Stimulated activated CD4-positive, alpha-beta T cell treated with anti-CD3 and anti-CD28 coated beads, Interleukin-2, amount 100 ng/mL, for 24 hours (primary cell): ENCODE results near the gene KY.
A peak's percentile ranks its signal among the peaks of the same experiment; 100 is the strongest.

ENCODE experiments used
- DNase-seq, 2 donors: peaks; one replicate each; pipeline ENCODE4 v3.0.0-alpha.2; 2020

KY gene

DNA sequence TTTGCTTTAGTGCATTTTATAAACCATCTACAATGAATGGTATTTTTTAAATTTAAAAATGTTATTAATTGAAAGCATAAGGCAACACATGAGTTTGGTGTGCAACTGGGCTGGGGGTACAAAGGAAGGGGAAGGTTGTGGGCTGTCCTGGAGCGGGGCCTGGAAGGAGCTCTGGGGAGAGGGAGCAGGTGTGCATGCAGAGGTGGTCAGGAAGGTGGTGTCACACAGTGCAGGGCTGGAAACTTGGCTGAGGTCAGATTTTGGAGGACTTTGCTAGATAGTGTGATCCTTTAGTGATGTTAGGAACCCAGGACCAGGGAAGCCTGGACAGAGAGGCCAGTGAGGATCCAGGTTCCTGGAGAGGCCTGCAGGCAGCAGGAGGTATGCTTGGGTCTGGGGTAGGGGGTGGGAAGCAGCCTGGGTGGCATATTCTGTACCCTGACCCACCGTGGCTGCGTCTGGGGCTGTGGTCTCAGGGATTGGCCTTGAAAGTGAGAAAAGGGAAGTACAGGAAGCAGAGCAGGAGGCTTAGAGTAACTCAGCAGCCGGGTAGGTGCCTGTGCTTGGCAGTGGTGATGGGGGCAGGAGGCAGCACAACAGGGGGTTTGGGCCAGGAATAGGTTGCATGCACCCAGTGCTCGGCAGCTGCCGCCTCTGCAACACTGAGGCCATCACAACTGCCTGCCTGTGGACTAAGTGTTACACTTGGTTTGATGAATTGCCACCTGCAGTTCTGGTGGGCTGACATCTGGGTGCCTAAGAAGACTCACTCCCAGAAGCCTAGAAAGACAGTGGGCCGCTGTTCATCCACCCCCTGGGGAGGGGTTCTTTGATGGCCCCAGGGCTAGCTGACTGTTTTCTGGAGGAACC, 33.0 kb downstream of the KY start:
- DNase-seq: no peak

DNA sequence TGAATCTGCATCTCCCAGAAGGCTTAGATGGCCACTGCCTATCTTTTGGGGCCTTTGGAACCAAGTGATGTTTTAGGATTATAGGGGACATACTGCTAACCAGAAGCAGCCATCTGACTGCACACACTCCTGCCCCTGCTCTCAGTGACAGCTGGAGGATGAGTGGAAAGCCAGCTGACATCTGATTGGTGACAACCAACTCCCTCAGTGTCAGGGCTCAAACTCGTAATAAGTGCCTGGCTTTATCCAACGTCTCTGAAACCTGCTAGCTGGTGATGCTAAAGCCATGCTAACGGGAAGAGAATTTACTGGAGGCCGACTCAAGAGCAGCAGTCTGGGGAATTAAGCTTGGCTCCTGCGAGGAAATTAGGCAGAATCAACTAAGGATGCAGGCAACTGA, 35.1 kb downstream of the KY start:
- DNase-seq: no peak

DNA sequence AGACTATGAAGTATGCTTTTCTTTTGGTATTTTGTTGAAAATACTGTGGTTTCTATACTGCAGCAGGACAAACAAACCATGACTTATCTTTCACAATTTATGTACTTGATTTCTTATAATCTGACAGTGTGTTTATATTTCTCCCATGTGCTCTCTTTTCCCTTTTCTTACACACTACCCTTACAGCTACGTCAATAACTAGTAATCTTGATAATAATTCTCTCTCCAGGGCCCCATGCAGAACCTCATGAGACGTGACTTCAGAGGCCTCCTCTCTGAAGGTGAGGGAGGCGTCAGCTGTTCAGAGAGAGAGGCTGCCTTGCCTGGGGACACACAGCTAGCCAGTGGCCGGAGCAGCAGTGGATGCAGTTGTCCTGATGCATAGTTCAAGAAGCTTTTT, 35.9 kb downstream of the KY start:
- DNase-seq: no peak

DNA sequence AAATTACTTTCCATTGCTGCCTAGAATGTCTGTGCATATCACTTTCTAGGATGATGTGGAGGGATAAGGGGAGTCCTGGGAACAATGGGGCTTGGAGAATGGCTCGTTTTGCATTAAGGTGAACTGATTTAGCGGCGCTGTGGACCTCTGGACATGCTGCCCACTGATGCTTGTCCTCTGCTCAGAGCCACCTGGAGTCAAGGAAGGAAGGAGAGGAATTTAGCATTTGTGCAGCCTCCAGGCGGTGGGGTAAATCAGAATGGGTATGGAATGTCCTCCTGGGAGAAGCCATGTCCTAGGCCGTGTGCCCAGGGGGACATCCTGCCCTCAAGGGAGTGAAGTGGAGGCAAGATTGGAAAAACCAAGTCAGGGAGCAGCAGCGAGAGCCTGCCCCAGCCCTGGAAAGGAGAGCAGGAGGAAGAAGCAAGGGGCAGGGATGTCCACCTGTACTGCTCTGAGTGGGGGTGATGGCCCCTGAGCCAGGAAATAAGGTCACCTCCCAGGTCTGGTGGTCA, 37.8 kb downstream of the KY start:
- DNase-seq: no peak

DNA sequence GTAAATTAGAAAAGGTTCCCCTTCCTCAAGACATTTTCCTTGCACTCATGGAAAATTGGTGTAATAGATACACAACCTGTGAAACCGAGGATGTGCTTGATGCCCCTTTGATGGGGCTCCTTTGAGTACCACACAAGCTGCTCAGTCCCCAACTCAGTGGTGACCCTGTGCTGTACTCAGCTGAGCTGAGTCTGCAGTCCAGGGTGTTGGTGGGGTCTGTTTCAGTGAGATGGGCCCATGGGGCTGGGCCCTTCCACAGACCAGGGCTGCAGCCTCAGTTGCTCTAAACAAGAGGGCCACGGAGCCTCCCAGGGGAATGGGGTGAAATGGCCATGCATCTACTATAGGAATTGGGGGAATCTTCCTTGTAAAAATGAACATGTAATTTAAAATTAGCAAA, 39.3 kb downstream of the KY start:
- no peak for DNase-seq

DNA sequence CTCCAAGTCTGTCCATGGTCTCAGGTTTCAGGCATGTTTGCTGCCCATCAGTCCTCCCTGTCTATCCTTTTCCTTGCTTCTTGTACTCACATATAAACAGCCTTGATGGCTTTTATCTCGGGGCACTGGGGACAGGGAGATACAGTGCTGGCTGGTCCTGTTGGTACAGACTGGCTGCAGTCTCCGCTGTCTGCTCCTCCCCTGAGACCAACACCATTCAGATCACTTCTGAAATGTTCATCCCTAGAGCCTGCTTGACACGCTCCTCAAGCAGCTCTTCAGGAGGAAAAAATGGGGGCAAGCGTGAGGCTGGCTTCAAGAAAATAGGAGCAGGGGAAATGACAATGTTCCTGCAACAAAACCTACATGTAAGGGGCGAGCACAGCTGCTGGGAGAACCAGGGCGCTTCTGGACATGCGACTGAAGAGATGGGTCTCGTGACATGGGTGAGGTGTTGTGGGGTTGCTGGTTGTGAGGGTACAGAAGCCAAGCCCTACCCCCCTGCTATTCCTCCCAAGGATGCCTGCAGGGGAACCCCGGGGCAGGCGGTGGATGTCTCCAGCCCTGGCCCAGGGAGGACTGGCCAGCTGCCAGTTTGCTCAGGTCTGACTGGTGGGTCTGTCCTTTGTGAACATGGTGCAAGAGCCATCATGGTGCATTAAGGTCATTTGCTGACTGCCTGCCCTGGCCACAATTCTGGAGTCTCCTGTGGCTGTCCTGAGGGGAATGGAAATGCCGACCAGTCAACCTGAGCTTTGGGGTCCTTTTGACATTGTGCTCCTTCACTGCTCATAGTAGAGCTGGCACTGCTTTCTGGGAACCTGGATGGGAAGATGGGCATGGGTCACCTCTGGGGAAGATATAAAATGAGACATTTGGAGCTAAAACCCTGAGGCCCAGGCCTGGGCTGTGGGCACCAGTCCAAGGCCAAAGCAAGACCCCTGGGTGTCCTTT, 40.1 kb downstream of the KY start:
- DNase-seq: no peak

DNA sequence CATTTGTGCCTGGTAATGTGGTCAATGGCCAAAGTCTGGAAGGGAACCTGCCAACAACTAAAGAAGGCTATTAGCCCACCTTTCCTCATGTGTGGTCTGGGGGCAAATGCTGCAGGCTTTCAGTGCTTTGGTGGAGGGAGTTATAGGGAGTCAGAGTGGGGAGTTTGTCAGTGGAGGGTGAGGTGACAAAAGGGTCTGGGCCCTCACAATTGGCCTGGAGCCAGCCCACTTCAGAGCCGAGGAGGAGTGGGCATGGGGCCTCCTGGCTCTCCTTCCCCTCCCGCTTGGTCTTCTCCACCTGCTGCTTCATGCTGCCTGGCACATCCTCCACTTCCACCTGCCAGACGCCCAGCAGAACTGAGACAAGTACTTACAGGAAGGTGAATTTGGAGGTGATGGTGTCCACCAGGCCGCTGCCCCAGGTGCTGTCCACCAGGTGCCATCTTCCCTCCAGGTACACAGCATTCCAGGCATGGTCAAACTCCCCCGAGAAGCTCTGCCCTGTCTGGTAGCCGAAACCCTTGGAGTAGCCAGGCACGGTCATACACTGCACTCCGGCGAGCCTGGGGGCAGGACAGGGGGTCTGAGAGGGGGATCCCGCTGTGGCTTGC, 40.9 kb downstream of the KY start:
- no peak for DNase-seq

DNA sequence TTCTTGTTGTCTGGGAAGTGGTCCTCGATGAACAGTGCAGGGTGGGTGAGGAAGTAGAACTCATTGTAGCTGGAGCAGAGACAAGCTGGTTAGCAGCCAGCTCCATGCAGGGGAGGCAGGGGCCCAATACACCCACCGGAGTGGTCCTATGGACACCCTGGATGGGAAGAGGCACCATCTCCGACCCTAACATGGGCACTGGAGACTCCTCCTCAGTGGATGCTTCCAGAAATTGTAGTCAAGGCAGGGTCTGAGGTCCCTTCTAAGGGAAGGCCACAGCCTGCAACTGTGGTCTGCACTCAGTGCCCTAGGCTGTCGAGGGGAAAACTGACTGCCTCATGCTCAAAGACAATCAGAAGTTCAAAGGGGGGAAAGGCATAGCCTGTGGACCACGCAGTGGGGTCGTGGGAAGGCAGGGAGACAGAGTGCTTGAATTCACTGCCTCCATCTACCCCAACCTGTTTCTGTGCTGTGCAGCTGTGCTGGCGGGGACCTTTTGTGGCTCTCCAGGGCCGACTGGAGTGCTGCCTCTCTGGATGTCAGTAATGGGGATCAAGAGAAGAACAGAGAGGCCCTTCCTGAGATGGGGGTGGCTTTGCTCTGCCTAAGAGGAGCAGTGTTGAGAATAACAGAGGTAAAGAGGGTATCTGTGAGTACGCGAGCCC, 41.9 kb downstream of the KY start:
- no peak for DNase-seq

DNA sequence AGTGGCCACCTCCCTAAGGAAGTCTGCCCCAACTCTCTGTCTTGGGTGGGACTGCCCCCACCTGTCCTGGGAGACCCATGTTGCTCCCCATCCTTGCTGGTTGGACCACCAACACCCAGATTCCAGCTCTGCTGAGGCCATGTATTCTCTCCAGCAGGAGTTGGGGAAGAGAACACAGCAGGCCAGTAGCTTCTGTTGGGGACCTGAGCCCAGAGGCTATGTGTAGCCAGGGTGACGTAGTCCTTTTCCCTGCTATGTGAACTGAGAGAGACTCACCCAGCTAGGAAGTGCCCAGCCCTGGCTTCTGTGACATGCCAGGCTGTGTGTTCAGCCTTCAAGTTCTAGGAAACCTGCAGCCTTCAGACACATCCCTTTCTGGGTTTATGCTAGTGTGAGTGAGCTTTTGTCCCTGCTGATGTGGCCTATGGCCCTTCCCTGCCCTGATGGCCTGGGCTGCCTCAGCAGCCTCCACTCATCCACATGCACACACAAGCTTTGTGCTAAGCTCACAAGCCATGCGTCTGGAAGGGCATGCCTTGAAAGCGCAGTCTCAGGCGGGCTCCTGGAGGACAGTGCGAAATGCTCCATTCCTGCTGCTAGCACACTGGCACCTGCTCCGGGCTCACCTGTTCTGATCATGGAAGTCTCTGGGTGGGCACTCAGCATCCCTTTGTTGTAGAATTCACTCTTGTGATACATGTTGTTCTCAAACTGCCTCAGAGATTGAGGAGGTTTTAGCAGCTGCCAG, 42.6 kb downstream of the KY start:
- no peak for DNase-seq

DNA sequence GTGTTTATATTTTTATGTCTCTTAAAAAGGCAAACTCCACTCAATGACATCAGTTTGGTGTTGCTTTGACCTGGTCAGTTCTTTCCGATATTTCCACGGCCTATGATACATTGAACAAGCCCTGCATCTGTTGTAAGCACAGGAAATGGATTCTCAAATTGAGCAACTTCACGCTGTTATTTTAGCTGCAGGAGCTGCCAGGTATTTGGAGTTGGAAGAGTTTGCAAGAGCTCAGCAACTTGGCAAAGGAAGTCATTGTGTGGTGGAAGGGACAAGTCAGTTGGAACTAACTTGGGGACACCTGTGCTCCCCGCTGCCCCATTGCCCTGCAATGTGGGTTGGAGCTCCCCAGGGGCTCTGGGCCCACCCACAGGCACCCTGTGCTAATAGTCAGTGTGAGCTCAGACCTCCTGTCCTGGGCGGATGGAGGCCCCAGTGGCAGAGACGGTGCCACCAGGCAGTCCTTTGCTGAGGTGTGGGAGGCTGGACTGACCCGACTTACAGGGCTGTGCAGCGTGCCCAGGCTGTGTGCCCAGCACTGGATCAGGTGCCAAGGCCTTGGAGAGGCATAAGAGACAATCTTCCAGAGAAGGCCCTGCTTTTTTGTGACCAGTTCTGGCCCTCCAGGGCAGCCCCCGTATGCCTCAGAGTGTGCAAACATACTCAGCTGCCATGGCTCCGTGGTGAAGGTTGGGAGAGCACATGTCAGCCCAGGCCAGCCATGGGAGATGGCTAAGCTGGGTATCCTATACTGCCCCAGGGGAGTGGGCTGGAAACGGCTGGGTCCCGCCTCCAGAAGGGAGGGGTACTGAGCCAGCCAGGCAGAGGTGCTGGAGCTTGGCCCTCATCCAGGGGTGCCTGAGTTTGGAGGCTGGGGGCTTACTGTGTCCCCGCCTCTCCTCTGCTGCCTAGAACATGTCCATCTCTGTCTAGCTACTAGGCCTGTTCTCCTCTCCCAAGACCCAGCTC, 43.5 kb downstream of the KY start:
- no peak for DNase-seq

DNA sequence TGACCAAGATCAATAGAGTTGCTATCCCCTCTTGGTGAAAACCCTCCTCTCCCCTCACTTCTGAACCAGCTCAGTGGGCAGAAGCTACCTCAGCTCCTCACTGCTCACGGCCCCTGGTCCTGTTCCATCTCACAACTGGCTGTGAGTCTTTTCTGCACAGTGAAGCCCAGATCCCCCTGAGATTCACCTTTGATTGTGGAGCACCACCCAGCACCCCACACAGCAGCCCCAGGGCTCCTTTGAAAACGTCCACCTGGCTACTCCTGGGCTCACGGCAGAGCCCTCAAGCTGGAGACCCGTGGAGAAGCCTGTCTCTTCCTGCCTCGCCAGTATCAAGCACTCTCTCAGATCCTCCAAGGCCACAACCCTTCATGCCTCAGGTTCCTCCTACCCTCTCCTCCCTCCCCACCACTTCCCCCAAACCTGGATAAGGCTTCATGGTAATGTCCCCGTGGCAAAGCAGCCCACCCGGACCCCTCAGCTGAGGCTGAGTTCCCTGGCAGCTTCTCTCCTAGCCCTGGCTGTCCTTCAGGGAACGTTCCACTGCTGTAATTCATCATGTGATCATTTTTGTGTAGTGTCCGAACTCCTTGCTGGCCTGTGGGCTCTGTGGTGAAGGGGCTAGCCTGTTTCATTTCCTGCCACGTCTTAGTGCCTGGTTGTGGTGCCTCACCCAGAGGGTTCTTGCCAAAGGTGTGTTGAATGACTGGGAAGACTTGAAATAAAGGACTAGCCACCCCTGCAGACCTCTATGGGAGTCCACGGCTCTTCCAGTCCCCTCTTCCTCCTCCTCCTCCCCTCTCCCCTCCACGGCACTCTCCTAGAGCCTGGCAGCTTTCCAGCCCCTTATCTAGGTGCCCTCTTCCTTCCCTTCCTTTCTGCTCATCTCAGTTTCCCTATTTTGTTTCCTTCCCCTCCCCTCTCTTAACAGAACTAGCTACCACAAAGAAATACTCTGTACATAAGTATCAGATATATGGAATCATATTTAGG, 44.5 kb downstream of the KY start:
- no peak for DNase-seq

DNA sequence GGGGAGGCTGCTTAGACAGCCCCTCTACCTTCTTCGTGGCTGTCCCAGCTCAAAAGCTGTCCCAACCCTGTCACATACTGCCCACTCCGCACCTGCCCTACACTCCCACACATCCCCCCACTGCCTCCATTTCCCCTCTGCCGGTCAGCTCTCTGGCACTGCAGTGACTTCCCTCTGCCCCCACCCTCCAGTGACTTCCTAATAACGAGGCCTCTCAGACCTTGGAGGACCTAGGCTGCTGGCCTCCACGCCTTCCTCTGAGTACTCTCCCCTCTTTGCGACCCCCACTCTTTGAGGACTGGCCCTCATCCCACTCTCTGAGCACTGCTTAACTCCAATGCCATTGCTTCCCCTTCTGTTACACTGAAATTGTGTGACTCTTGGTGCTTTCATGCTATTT, 45.3 kb downstream of the KY start:
- DNase-seq: no peak

DNA sequence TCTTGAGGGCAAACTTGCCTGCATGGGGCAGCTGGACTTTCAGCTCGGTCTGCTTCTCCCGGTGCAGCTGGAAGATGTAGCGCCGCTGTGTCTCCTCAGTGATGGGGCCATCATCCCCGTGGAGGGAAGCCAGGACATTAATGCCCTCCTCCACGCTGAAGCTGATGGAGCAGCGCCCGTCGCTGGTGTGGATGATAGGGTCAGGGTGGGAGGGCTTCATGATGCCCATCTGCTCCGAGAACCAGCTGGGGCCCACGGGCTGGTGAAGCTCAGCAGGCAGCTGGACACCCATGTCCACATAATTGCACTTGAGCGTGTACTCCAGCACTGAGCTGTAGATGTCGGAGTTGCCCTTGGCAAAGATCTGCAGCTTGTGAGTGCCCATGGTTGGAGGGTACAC, 46.9 kb downstream of the KY start:
- DNase-seq: no peak

DNA sequence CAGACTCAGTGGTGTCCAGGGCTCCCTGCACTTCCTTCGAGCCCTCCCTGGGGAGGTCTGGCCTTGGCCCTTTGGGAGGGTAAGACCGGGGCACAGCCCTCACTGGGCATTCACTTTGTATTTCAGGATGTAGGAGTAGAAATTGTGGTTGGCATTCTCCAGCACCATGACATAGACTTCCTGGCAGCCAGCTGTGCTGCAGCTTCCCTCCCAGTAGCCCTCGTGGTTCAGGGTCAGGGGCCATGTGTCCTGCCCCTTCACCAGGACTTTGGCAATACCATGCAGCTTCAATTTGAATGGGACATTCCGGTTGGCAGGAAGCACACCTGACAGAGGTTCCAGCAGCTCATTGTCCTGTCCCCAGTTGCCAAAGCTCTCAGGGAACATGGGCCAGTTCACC, 47.3 kb downstream of the KY start:
- no peak for DNase-seq

DNA sequence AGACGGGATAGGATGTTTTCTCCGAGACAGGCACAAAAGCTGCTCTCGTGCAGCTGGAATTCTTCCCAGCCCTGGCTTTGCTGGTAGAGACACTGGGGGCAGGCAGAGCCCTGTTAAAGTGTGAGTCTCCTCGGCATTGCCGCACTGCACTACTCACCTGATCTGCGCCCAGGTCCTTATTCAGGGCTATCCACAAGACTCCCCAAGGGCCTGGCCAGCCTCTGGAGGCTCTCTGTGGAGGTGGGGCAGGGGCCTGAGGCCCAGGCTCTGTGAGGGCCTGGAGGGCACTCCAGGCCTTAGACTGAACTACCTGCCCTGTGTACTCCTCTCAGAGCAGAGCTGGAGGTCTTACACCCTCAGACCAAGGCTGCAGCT, 48.4 kb downstream of the KY start:
- DNase-seq: no peak

DNA sequence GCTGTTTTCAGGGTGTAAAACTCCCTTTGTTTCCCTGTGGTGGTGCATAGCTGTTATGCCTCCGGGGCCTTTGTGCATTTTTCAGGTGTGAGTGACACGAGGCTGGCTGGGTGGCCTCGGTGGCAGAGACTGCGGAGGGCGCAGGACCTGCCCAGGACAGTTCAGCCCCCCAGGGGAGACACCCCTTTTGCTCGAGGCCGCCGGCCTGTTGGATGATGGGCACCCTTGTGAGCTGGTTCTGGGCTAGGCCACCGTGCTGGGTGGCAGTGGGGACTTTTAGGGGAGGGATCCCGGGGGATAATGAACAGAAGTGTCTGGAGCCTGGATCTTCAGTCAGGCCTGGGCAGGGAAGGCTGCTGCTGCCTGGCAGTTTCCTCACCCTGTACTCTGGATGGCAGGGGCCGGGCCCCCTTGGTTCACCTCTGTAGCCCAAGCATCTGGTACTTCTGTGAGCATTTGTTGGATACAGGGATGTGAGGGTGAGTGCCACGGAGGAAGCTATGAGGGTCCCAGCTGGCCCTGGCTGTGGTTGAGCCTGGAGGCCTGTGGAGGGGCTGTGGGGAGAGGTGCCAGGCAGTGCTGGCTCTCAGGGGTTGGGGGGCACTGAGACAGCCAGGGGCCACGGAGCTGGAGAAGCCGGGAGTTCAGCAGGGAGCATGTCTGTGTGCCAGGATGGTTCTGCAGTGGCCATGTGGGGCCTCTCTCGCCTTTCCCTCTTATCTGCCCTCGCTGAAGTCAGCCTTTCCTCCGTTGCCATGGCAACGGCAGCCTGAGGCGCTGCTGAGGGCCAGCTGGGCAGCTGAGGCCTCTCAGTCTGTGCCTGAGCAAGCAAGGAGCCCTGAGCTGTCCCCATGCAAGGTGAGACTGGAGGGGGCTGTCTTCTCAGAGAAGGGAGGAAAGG, 49.0 kb downstream of the KY start:
- DNase-seq: no peak

DNA sequence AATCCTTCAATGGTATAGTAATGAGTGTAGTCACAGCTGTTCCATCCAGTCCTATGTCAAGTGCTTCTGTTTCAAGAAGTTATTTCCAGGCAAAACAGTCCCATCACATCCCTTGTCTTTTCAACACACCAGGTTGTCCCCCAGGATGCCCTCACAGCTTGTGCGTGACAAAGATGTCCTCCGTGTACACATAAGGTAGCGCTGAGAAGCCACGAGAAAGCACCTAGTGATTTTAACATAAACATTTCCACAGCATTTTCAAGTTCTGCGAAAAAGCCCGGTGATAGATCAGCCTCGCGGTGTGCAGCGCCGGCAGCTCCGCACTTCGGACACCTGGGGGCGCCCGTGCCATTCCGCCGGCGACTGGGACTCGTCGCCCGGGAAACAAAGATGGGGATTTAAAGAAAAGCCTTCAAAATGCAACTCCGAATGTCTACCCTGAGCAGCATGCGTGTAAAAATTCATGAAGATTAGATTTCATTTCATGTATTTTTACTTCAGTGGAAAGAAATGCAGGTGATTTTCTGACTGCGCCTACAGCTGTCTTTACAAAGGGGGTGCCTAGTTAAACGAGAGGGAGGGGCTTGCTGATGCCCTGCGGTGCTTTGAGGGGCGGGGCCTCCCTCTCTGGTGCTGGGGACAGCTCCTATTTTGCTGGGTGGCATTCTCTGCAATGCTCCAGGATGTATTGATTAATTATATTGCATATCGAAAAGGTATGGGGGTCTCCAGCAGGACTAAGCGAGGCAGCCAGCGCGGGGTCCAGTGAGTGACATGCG, 49.9 kb downstream of the KY start:
- DNase-seq: peak; percentile 67 to 79

DNA sequence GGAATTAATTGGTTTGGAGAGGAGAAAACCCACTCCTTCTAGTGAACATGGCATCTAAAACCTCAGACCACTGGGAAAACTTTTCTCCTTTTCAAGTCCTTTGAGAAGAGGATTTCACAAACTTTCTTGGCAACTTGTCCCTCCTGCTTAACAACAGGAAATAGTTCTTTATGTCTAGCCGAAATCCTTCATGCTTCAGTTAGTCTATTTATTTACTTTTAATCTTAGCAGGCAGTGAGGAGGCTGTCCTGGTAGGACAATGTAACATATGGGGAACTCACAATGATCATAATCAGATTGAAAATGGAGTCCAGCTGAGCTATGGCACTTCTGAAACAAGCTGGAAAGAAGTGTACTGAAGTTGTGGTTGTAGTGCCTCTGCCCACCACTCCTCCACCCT, 50.6 kb downstream of the KY start:
- DNase-seq: no peak
